ENCODE results near the gene KLRF1. TPM values are rescaled to one million over a fixed set of nuclear protein-coding genes. Genes with fewer than 3 reads are reported as not detected.

KLRF1 gene
- total RNA-seq, 1 experiment from 2014 or later, result not detected

GRCh38 chr12:9809866-9810265, 17.4 kb upstream of the KLRF1 start:
- TF ChIP-seq, protein P1, sequence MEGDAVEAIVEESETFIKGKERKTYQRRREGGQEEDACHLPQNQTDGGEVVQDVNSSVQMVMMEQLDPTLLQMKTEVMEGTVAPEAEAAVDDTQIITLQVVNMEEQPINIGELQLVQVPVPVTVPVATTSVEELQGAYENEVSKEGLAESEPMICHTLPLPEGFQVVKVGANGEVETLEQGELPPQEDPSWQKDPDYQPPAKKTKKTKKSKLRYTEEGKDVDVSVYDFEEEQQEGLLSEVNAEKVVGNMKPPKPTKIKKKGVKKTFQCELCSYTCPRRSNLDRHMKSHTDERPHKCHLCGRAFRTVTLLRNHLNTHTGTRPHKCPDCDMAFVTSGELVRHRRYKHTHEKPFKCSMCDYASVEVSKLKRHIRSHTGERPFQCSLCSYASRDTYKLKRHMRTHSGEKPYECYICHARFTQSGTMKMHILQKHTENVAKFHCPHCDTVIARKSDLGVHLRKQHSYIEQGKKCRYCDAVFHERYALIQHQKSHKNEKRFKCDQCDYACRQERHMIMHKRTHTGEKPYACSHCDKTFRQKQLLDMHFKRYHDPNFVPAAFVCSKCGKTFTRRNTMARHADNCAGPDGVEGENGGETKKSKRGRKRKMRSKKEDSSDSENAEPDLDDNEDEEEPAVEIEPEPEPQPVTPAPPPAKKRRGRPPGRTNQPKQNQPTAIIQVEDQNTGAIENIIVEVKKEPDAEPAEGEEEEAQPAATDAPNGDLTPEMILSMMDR (conservative IDR thresholded peaks at IDR 0.05), result no peak
- H3K9me3 Mint-ChIP-seq, result no peaks in the 10 kb centered on the region
- no peak overlapping the region for H4K91ac ChIP-seq (ENCODE audit: insufficient read length, low read depth, low read length)
- no peak overlapping the region for H3K4me2 ChIP-seq (ENCODE audit: insufficient read depth, insufficient read length, low read length)
- no peak overlapping the region for H4K5ac ChIP-seq (ENCODE audit: insufficient read length, low read depth, low read length)
- H3K27me3 Mint-ChIP-seq (ENCODE audit: low read depth), result no peaks in the 10 kb centered on the region; the same call in 1 of the 2 replicates
- no peak overlapping the region for H2BK5ac ChIP-seq (ENCODE audit: insufficient read length, low read length)
- no peaks in the 10 kb centered on the region for H3K9me3 ChIP-seq (ENCODE audit: control insufficient read depth, low read depth, low read length)
- no peak overlapping the region for H3K27ac ChIP-seq (ENCODE audit: insufficient read length, low read depth, low read length)
- H3K56ac ChIP-seq (ENCODE audit: insufficient read length, low read depth, low read length), result no peak overlapping the region
- no peak overlapping the region for H3K9ac ChIP-seq (ENCODE audit: extremely low read depth, insufficient read length, low read length)
- no peak overlapping the region for H4K8ac ChIP-seq (replicated peaks; ENCODE audit: insufficient read length, low read depth, low read length)
- no peaks in the 10 kb centered on the region for H3K27me3 ChIP-seq (ENCODE audit: insufficient read depth, low read length)
- H3K4me1 Mint-ChIP-seq, result peaks cover 7% of the 10 kb centered on the region in 2 experiments; a peak in 3 of 4 replicates
- no peak overlapping the region for H2BK12ac ChIP-seq (ENCODE audit: insufficient read length, low read depth, low read length)
- no peaks in the 10 kb centered on the region for H3K4me1 ChIP-seq (ENCODE audit: insufficient read depth, low read length)
- H2BK15ac ChIP-seq (ENCODE audit: low read depth, low read length), result no peak overlapping the region
- no peak overlapping the region for H3K27ac Mint-ChIP-seq
- H3K23me2 ChIP-seq (ENCODE audit: insufficient read length, low read depth, low read length, poor library complexity, severe bottlenecking), result no peaks in the 10 kb centered on the region
- H3K4ac ChIP-seq (ENCODE audit: low read depth, low read length), result no peak overlapping the region
- H2BK120ac ChIP-seq (ENCODE audit: low read depth, low read length, poor library complexity, severe bottlenecking), result no peak overlapping the region
- no peaks in the 10 kb centered on the region for H3K79me1 ChIP-seq (ENCODE audit: insufficient read depth, low read depth, low read length, poor library complexity, severe bottlenecking)
- no peak overlapping the region for H2AK5ac ChIP-seq (ENCODE audit: insufficient read length, low read length)
- H4K20me1 ChIP-seq (ENCODE audit: control insufficient read depth, insufficient read depth, insufficient read length), result no peaks in the 10 kb centered on the region
- no peak overlapping the region for H2BK20ac ChIP-seq (ENCODE audit: low read depth, low read length, poor library complexity, severe bottlenecking)
- no peak overlapping the region for H2AFZ ChIP-seq (ENCODE audit: low read length)
- no peak overlapping the region for H3K14ac ChIP-seq (ENCODE audit: insufficient read depth, low read length)
- no peaks in the 10 kb centered on the region for H3K36me3 Mint-ChIP-seq (ENCODE audit: insufficient read depth in 1 of 3, low read depth in 3 of 3)
- no peak overlapping the region for H3T11ph ChIP-seq (ENCODE audit: low read length)
- H3K79me2 ChIP-seq (ENCODE audit: insufficient read depth, low read length), result no peaks in the 10 kb centered on the region
- DNase-seq, result no peak
- no peak overlapping the region for H3K23ac ChIP-seq (ENCODE audit: insufficient read length, low read depth, low read length)
- no peak overlapping the region for H3K18ac ChIP-seq (ENCODE audit: insufficient read length, low read depth, low read length)
- H3K4me3 Mint-ChIP-seq, result no peak overlapping the region
